ENCODE measurements around the gene KIRREL3.

DNA sequence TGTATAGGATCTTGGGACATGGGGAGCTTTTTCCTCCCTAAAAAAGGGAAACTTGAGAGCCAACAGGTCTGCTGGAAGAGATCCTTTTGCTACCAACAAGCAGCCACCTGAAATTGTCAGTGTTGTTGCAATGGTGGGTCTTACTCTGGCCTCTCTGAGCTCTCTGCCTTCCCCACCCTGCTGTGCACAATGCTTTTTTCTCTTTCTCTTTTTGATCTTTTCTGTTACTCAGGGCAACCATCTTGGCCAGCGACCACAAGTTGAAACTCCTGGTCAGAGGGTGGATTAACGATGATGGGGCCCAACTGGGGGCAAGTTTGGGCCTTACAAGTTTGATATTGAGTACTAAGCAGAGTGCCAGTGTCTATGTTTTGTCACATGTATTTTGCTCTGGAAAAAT is 155.8 kb downstream of the KIRREL3 start:
- TF ChIP-seq, protein P1, sequence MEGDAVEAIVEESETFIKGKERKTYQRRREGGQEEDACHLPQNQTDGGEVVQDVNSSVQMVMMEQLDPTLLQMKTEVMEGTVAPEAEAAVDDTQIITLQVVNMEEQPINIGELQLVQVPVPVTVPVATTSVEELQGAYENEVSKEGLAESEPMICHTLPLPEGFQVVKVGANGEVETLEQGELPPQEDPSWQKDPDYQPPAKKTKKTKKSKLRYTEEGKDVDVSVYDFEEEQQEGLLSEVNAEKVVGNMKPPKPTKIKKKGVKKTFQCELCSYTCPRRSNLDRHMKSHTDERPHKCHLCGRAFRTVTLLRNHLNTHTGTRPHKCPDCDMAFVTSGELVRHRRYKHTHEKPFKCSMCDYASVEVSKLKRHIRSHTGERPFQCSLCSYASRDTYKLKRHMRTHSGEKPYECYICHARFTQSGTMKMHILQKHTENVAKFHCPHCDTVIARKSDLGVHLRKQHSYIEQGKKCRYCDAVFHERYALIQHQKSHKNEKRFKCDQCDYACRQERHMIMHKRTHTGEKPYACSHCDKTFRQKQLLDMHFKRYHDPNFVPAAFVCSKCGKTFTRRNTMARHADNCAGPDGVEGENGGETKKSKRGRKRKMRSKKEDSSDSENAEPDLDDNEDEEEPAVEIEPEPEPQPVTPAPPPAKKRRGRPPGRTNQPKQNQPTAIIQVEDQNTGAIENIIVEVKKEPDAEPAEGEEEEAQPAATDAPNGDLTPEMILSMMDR (IDR thresholded peaks at IDR 0.05; ENCODE audit: low read depth, low read length) = no peak
- TF ChIP-seq EZH2phosphoT487 (IDR thresholded peaks at IDR 0.05; ENCODE audit: low read depth) = no peak
